Measurements from ENCODE around the gene SLC35D1.
"Not testable (repeated sequence)": the region's sequence is repeated elsewhere in the genome, so short reads cannot be mapped to it uniquely, and the experiment has no call there.

SLC35D1 gene

DNA sequence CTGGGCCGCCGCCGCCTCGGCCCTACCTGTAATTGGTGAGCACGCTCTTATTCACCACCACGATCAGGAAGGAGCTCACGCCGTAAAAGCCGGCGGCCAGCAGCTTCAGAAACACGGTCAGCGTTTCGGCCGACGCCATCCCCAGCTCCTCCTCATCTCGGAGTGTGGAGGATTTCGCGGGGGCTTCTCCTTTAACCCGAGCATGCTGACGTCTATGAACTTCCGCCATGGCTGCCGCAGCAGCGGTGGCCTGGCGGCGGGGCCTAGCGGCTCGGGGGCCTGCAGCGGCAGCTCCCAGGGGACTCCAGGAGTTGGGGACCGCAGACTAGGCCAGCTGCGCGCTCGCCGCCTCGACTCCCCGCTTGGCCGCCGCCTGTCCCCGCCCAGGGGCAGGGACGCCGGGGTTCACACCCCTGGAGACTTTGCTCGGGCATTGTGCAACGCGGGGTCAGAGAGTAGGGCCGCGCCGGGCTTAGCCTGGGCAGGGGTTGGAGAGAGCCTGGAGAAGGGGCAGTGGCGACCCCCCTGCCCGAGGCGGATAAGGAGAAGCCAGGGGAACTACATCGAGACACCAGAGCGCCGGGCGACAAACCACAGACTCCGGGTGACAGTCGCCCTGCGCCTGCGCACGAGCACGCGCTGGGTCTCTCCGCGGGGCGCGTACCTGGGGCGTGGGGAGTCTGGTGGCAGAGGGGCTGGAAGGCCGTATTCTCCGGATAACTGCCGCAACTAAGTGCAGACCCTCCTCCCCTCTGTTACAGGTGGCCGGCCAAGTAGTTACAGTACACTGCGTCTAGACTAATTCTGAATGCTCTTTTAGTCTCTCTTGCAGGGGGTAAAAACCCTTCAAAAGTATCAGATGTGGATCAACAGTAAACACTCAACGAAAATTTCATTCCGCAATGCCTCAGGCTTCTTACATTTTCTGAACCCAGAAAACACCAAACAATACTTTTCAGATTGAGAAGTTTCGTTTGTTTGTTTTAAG is at the start of gene SLC35D1:
Gene SLC35D1 (minus strand): TSS at position 364 of the 988 bp plus-strand sequence. CDS start 135 bp downstream, at position 229.
- no peaks in the 10 kb centered on the region for H3K9me3 Mint-ChIP-seq (ENCODE audit: low read depth)
- H3K36me3 Mint-ChIP-seq, result peaks cover 9% of the 10 kb centered on the region
- no peaks in the 10 kb centered on the region for H3K27me3 Mint-ChIP-seq
- H3K4me3 Mint-ChIP-seq, result peak within 1 kb of the TSS; percentile 94
- peaks cover 25% of the 10 kb centered on the region for H3K4me1 Mint-ChIP-seq (ENCODE audit: low read depth)
- H3K27ac Mint-ChIP-seq, result peak within 1 kb of the TSS; percentile 93

DNA sequence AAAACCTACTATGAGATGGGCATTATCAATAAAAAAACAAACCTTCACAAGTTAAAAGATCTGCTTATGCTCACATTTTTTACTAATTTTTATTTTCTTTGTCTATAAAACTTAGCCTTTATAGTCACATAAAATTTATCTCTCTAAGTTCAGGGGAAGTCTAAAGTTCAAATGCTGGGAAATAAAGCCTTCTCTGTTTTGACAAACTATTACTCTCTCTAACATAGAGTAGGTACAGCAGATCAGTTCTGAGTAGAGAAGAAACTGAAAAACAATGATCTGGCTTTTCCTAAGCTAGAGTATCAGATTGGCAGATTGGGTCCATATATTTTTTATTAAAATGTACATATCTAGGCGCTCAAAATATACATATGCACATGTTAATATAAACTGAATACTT is 49.6 kb upstream of the SLC35D1 start:
- H3K4me3 Mint-ChIP-seq, result no peak overlapping the region
- H3K36me3 Mint-ChIP-seq, result no peaks in the 10 kb centered on the region
- no peaks in the 10 kb centered on the region for H3K27me3 Mint-ChIP-seq
- no peaks in the 10 kb centered on the region for H3K4me1 Mint-ChIP-seq (ENCODE audit: low read depth)
- H3K9me3 Mint-ChIP-seq (ENCODE audit: low read depth), result no peaks in the 10 kb centered on the region
- H3K27ac Mint-ChIP-seq, result no peak overlapping the region

DNA sequence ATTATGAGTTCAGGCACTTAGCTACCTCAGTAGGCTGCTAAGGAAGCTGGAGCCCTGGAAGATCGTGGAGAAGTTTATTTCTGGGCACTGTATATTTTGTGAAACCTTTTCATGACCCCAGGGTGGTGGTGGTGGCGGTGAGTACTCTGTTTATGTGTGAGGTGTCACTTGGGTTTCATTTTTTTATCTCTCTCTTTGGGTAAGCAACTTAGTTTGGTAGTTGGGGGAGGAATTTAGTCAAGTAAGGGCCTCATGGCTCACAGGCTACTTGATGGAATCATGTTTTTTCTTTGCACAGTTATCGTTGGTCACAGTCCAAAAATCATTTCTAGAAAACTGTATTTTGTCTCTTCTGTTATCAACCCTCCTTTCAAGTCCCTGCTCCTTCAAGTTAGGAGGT is 46.9 kb upstream of the SLC35D1 start:
- H3K27ac Mint-ChIP-seq, result no peak overlapping the region
- H3K36me3 Mint-ChIP-seq, result no peaks in the 10 kb centered on the region
- H3K4me3 Mint-ChIP-seq, result no peak overlapping the region
- H3K27me3 Mint-ChIP-seq, result no peaks in the 10 kb centered on the region
- no peaks in the 10 kb centered on the region for H3K9me3 Mint-ChIP-seq (ENCODE audit: low read depth)
- no peaks in the 10 kb centered on the region for H3K4me1 Mint-ChIP-seq (ENCODE audit: low read depth)

DNA sequence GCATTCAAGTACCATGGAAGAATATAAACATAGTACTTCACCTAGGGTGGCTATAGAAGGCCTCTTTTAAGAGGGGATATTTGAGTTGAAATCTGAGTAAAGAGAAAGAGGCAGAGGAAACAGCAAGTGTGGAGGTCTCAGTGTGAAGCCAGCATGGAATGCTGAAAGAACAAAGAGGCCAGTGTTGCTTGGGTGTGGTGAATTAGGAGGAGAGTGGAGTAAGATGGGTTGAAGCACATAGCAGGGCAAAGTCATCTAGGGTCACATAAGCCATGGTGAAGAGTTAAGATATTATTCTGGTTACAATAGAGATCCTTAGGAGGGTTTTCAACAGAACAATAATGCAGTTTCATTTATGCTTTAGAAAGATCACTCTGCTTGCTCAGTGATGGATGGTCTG is 43.4 kb upstream of the SLC35D1 start:
- Mint-ChIP-seq H3K36me3 (no peaks in the 10 kb centered on the region), H3K9me3 (ENCODE audit: low read depth) (no peaks in the 10 kb centered on the region), H3K27me3 (peaks cover 6% of the 10 kb centered on the region), H3K4me1 (ENCODE audit: low read depth) (no peaks in the 10 kb centered on the region), H3K4me3 (no peak overlapping the region), H3K27ac (no peak overlapping the region)

DNA sequence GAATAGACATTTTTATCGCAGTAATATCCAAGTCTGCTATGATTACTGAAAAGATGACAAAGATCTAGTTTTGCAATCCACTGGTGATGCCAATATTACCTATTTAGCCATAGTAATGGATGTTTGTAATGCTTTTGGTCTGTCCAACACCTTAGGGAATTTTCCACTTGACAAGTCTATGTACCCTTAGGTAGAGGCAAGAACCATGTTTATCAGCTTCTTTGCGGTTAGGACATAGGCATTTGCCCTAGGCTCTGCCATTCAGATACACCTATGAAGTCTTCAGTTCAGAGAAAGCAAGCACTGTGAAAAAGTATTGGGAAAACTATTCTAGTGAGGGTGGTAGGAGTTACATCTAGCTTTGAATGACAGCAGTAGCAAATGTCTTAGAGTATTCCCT is 40.2 kb upstream of the SLC35D1 start:
- H3K36me3 Mint-ChIP-seq, result no peaks in the 10 kb centered on the region
- no peak overlapping the region for H3K4me3 Mint-ChIP-seq
- no peak overlapping the region for H3K27ac Mint-ChIP-seq
- H3K4me1 Mint-ChIP-seq (ENCODE audit: low read depth), result no peaks in the 10 kb centered on the region
- H3K27me3 Mint-ChIP-seq, result peaks cover 6% of the 10 kb centered on the region
- H3K9me3 Mint-ChIP-seq (ENCODE audit: low read depth), result no peaks in the 10 kb centered on the region

DNA sequence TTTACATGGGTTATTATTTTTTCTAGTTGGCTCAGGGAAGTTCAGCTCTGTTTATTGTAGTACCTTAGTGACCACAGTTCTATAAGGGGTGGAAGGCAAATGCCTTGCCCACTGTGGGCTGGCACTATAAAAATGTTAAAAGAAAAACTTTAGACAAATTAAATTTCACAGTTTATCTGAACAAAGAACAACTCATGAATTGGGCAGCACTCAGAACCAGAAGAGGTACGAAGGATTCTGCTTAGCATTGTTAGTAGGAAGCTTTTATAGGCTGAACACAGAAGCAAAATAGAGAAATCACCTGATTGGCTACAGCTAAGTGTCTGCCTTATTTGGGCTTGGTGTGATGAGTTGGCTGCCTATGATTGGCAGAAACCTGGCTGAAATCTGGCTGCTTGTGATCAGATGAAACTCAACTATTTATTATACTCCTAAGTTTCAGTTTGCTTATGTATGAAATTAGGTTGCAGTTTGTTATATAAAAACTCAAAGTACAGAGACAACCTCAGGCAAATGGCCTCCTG is 35.8 kb upstream of the SLC35D1 start:
- Mint-ChIP-seq H3K9me3 (ENCODE audit: low read depth) (no peaks in the 10 kb centered on the region), H3K27ac (no peak overlapping the region), H3K36me3 (no peaks in the 10 kb centered on the region), H3K27me3 (peaks cover 2% of the 10 kb centered on the region), H3K4me3 (no peak overlapping the region), H3K4me1 (ENCODE audit: low read depth) (no peaks in the 10 kb centered on the region)

DNA sequence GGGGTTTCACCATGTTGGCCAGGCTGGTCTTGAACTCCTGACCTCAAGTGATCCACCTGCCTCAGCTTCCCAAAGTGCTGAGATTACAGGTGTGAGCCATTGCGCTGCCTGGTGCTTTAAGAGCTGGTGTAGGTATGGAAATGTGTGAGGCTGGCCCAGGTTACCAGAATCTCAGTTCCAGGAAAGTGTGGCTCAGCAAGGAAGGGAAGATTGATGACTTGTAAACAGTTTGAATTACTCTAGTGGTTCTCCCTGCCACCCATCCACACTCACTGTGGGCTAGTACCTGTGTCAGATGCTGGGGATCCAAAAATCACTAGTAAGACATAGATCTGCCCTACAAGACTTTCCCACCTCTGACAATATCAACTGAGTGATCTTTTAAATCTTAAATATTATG is 34.5 kb upstream of the SLC35D1 start:
- Mint-ChIP-seq H3K27ac (no peak overlapping the region), H3K36me3 (no peaks in the 10 kb centered on the region), H3K4me1 (ENCODE audit: low read depth) (no peaks in the 10 kb centered on the region), H3K4me3 (no peak overlapping the region), H3K27me3 (peaks cover 2% of the 10 kb centered on the region), H3K9me3 (ENCODE audit: low read depth) (no peaks in the 10 kb centered on the region)

DNA sequence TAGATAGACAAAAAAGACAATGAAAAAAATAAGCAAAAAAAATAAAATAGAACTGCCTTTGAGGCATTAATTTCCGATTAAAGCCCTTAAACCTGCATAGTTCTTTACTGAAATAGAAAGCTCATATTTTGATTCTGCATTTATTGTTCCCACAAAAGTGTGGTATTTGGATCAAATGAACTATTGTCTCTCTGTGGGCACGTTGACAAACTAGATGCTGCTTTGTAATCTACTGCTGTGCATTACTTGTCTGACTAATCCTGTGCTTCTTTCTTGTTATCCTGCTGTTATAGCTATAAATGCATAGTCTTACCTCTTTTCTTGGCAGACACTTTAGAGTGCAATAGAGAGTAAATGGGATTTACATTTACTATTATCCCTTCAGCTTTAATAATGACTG is 31.4 kb upstream of the SLC35D1 start:
- Mint-ChIP-seq H3K27me3 (no peaks in the 10 kb centered on the region), H3K9me3 (ENCODE audit: low read depth) (no peaks in the 10 kb centered on the region), H3K4me1 (ENCODE audit: low read depth) (no peaks in the 10 kb centered on the region), H3K36me3 (no peaks in the 10 kb centered on the region), H3K4me3 (no peak overlapping the region), H3K27ac (no peak overlapping the region)

DNA sequence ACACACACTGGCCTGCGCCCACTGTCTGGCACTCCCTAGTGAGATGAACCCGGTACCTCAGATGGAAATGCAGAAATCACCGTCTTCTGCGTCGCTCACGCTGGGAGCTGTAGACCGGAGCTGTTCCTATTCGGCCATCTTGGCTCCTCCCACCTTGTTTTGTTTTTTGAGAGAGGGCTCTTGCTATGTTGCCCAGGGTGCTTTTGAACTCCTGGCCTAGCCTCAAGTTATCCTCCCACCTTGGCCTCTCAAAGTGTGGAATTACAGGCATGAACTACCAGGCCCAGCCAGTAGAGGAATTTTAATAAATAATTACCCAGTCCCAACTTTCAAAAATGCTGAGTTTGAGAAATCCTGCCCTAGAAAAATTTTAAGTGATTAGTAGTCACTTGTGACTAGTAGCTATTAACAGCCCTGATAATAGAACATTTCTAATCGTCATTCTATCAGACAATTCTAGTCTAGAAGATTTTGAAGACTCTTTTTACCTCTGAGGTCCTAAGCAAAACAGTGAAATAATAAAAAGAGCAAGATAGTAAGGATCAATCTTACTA is 30.9 kb upstream of the SLC35D1 start:
- H3K27ac Mint-ChIP-seq, result no peak overlapping the region
- no peak overlapping the region for H3K4me3 Mint-ChIP-seq
- no peaks in the 10 kb centered on the region for H3K36me3 Mint-ChIP-seq
- H3K9me3 Mint-ChIP-seq (ENCODE audit: low read depth), result no peaks in the 10 kb centered on the region
- no peaks in the 10 kb centered on the region for H3K4me1 Mint-ChIP-seq (ENCODE audit: low read depth)
- H3K27me3 Mint-ChIP-seq, result no peaks in the 10 kb centered on the region

DNA sequence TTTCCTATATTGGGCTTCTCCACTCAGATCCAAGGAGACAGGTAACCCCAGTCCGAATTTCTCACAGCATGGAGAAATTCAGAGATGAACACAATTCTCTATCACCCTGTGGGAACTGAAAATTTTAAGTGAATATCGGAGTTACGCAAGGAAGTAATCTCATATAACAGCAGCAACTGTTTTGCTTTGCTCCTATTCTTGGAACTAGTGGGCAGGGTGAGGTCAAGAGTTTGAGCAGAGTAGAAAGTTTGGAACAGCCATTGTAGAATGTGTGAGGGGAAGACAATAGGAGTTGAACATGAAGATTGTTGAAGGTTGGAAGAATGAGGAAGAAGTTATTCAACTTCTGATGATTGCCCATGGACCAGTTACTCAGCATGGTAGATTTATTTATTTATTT is 24.3 kb upstream of the SLC35D1 start:
- Mint-ChIP-seq H3K36me3 (peaks cover 3% of the 10 kb centered on the region), H3K27ac (no peak overlapping the region), H3K9me3 (ENCODE audit: low read depth) (no peaks in the 10 kb centered on the region), H3K27me3 (no peaks in the 10 kb centered on the region), H3K4me1 (ENCODE audit: low read depth) (no peaks in the 10 kb centered on the region), H3K4me3 (no peak overlapping the region)

DNA sequence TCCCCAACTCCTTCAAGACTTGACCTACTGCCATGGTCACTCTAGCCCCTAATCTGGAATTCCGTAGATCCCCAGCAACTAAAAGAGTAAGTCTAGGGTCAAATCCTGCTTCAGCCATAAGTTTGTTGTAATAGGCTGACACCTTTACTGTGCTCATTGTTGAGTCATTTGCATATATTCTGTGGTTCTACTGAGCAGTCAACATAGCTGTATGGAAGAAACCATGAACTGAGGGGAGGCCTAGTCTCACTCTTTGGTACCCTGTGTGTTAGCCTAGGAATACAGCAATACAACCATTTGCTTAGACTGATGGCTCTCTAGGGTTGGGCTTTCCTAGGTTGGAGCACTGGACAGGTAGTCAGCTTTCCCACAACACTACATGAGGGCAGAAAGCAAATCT is 23.6 kb upstream of the SLC35D1 start:
- no peaks in the 10 kb centered on the region for H3K4me1 Mint-ChIP-seq (ENCODE audit: low read depth)
- H3K4me3 Mint-ChIP-seq, result no peak overlapping the region
- H3K27me3 Mint-ChIP-seq, result peaks cover 1% of the 10 kb centered on the region
- peaks cover 7% of the 10 kb centered on the region for H3K36me3 Mint-ChIP-seq
- H3K27ac Mint-ChIP-seq, result no peak overlapping the region
- H3K9me3 Mint-ChIP-seq (ENCODE audit: low read depth), result peaks cover 4% of the 10 kb centered on the region

DNA sequence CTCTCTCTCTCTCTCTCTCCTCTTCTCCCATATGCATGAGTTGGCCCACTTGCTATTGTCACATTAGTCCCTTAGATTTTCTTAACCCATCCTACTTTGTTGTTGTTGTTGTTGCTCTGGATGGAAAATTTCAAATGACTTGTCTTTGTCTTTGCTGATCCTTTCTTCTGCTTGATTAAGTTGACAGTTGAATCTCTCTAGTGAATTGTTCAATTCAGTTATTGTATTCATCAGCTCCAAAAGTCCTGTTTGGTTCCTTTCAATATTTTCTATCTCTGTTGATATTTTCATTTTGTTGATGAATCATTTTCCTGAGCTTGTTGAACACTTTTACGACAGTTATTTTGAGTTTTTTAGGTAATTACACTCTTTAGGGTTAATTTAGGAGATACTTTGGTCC is 18.8 kb upstream of the SLC35D1 start:
- Mint-ChIP-seq H3K9me3 (ENCODE audit: low read depth) (peaks cover 5% of the 10 kb centered on the region), H3K27ac (no peak overlapping the region), H3K27me3 (peaks cover 1% of the 10 kb centered on the region), H3K36me3 (peaks cover 15% of the 10 kb centered on the region), H3K4me1 (ENCODE audit: low read depth) (no peaks in the 10 kb centered on the region), H3K4me3 (no peak overlapping the region)

DNA sequence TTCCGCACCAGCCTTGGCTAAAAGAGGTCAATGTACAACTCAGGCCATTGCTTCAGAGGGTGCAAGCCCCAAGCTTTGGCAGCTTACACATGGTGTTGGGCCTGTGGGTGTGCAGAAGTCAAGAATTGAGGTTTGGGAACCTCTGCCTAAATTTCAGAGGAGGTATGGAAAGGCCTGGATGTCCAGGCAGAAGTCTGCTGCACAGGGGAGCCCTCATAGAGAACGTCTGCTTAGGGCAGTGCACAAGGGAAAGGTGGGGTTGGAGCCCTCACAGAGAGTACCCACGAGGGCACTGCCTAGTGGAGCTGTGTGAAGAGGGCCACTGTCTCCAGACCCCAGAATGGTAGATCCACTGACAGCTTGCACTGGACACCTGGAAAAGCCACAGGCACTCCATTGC is 13.7 kb upstream of the SLC35D1 start:
- H3K36me3 Mint-ChIP-seq, result peaks cover 16% of the 10 kb centered on the region
- not testable (repeated sequence) for H3K27me3 Mint-ChIP-seq; H3K4me1 Mint-ChIP-seq (ENCODE audit: low read depth); H3K4me3 Mint-ChIP-seq; H3K27ac Mint-ChIP-seq; H3K9me3 Mint-ChIP-seq (ENCODE audit: low read depth)

DNA sequence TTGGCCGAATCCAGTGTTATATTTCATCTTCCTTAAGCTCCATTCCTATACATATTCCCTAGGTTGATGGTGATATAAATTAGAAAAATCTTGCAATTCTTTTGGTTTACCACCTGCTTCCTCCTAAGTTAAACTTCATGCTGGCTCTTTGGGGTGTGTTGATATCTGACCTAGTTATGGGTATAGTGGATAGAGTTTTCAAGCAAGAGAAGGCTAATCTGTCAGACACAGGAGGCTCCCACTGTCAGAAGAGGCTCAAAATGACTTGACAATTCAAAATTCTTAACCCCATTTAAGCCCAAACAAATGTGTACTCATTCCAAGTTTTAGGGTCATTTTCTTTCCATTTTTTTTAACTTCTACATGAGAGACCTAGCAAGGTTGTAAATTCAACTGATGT is 8.5 kb upstream of the SLC35D1 start:
- H3K27me3 Mint-ChIP-seq, result no peaks in the 10 kb centered on the region
- peaks cover 3% of the 10 kb centered on the region for H3K9me3 Mint-ChIP-seq (ENCODE audit: low read depth)
- no peak overlapping the region for H3K4me3 Mint-ChIP-seq
- H3K36me3 Mint-ChIP-seq, result peaks cover 4% of the 10 kb centered on the region
- H3K4me1 Mint-ChIP-seq (ENCODE audit: low read depth), result no peaks in the 10 kb centered on the region
- no peak overlapping the region for H3K27ac Mint-ChIP-seq

DNA sequence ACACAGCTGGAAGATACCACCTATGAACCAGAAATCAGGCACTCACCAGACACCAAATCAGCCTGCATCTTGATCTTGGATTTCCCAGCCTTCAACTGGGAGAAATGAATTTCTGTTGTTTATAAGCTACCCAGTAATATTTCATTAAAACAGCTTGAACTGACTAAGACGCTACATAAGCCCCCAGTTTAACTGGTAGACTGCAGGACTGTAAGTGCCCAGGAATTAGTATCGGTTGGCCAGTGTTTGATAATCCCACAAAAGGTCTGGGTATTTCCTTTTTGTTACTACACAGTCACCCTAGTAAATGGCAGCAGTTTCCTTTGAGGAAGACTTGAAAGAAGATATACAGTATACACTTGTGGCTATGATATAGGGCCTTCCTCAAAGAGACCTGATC is 7.3 kb upstream of the SLC35D1 start:
- no peak overlapping the region for H3K4me3 Mint-ChIP-seq

More for the DNA sequence above, 7.3 kb upstream of the SLC35D1 start:
- H3K4me1 Mint-ChIP-seq (ENCODE audit: low read depth), result no peaks in the 10 kb centered on the region
- H3K9me3 Mint-ChIP-seq (ENCODE audit: low read depth), result no peaks in the 10 kb centered on the region
- no peaks in the 10 kb centered on the region for H3K27me3 Mint-ChIP-seq
- H3K27ac Mint-ChIP-seq, result no peak overlapping the region
- H3K36me3 Mint-ChIP-seq, result no peaks in the 10 kb centered on the region
